OCI-LY7 (cell line): ENCODE data around the gene DENND1B. TPM values are rescaled to one million over a fixed set of nuclear protein-coding genes. Genes with fewer than 3 reads are reported as not detected.

ENCODE experiments used
- BruUV-seq: library from RNA; stranded (reverse); fragments of 400-500 nt; replicated peaks from 2 replicates; lab custom pipeline; 2021; lab: Mats Ljungman, UMichigan
- CTCF ChIA-PET: fragments of 300-600 bp; sonication (Branson Sonifier 250); formaldehyde crosslinking; loops from one replicate; lab custom pipeline; 2022; ENCODE audit warnings: antibody characterized with exemption; ENCODE audit not compliant: unreplicated experiment; lab: Charles Lee
- POLR2A ChIA-PET: fragments of 300-600 bp; sonication (Branson Sonifier 250); formaldehyde crosslinking; loops from one replicate; lab custom pipeline; 2022; ENCODE audit warnings: antibody characterized with exemption; lab: Charles Lee
- DNase-seq: peaks from one replicate; pipeline ENCODE4 v3.0.0-alpha.2; 2015; ENCODE audit warnings: low spot score
- H2AFZ ChIP-seq: fragments of 200-600 bp; sonication (generic), shearing (Covaris generic); 2 replicates; pipeline ENCODE4 v1.6.1; 2014; ENCODE audit warnings: mild to moderate bottlenecking, antibody characterized with exemption, low read length, moderate library complexity
- H3K27ac ChIP-seq: fragments of 200-600 bp; sonication (generic); 2 replicates; pipeline ENCODE4 v1.5.1; 2014; ENCODE audit warnings: mixed run types, low read depth, mild to moderate bottlenecking, moderate library complexity, low read length, inconsistent platforms; ENCODE audit not compliant: poor library complexity, severe bottlenecking
- H3K36me3 ChIP-seq: fragments of 200-600 bp; sonication (generic); 2 replicates; pipeline ENCODE4 v1.6.1; 2014; ENCODE audit warnings: mild to moderate bottlenecking, antibody characterized with exemption, low read length, moderate library complexity, mixed read lengths; ENCODE audit not compliant: insufficient read depth
- H3K4me1 ChIP-seq: fragments of 200-600 bp; sonication (generic); 2 replicates; pipeline ENCODE4 v1.5.1; 2014; ENCODE audit warnings: mild to moderate bottlenecking, low read length; ENCODE audit not compliant: insufficient read depth, poor library complexity, severe bottlenecking
- H3K4me2 ChIP-seq: fragments of 200-600 bp; sonication (generic); 2 replicates; pipeline ENCODE4 v1.6.1; 2014; ENCODE audit warnings: mild to moderate bottlenecking, low read length
- H3K4me3 ChIP-seq: fragments of 200-600 bp; sonication (generic); 2 replicates; pipeline ENCODE4 v1.5.1; 2014; ENCODE audit warnings: mild to moderate bottlenecking, low read depth, low read length; ENCODE audit not compliant: poor library complexity, severe bottlenecking
- H3K79me2 ChIP-seq: fragments of 200-600 bp; sonication (generic); 2 replicates; pipeline ENCODE4 v1.6.1; 2016; ENCODE audit warnings: low read depth, mild to moderate bottlenecking, low read length, moderate library complexity, mixed read lengths; ENCODE audit not compliant: insufficient read depth
- H3K9me2 ChIP-seq: fragments of 200-600 bp; sonication (generic); 2 replicates; pipeline ENCODE4 v1.6.1; 2016; ENCODE audit warnings: mild to moderate bottlenecking, low read length, mixed read lengths; ENCODE audit not compliant: insufficient read depth
- H3K9me3 ChIP-seq: fragments of 200-600 bp; sonication (generic); 2 replicates; pipeline ENCODE4 v1.6.1; 2014; ENCODE audit warnings: mild to moderate bottlenecking, mixed run types, low read length, mixed read lengths
- H4K20me1 ChIP-seq: fragments of 200-600 bp; sonication (generic); 2 replicates; pipeline ENCODE4 v1.6.1; 2014; ENCODE audit warnings: mild to moderate bottlenecking, antibody characterized with exemption, low read length, moderate library complexity, mixed read lengths; ENCODE audit not compliant: insufficient read depth
- CTCF ChIP-seq: fragments of 200-600 bp; sonication (generic); conservative IDR thresholded peaks from 2 replicates; pipeline ENCODE4 v1.5.1; 2014; ENCODE audit warnings: mild to moderate bottlenecking, antibody characterized with exemption, low read length, moderate library complexity, mixed read lengths
- EZH2phosphoT487 ChIP-seq: fragments of 200-600 bp; sonication (generic); IDR thresholded peaks from 2 replicates; pipeline ENCODE4 v1.6.1; 2018; ENCODE audit warnings: low read depth, borderline replicate concordance, mild to moderate bottlenecking, mixed run types, antibody characterized with exemption, low read length, moderate library complexity, mixed read lengths
- intact Hi-C: fragments of 100-400 bp; cut with micrococcal nuclease; formaldehyde crosslinking; loops from one replicate; pipeline ENCODE4 v1.10.0; 2022; ENCODE audit not compliant: unreplicated experiment
- total RNA-seq, 2 experiments: library from RNA; depleted of rRNA in 1 of 2; stranded (reverse); fragments of >200 nt in 1 of 2; shearing (Covaris generic) in 1 of 2; gene quantifications; 2 replicates each; pipeline ENCODE4 v1.2.3, GENCODE V29; 2014 to 2022

DENND1B gene
- total RNA-seq, 2 experiments from 2014 or later, result 17.4 to 43.0 TPM

- no peaks in the 10 kb centered on the region for H3K4me1 ChIP-seq
- no peak for TF ChIP-seq EZH2phosphoT487
- no peak for DNase-seq
- H3K36me3 ChIP-seq, result no peaks in the 10 kb centered on the region
- POLR2A ChIA-PET, result interaction anchor here (0.7 to 1.4 kb wide), 3 partner anchors 13 to 115 kb away, joined by 3 to 4 read pairs (median 4); no protein-coding TSS in a partner anchor
- no peak overlapping the region for H3K4me2 ChIP-seq
- intact Hi-C loops, result no loop called here
- no peaks in the 10 kb centered on the region for H3K9me3 ChIP-seq
- CTCF ChIA-PET, result no interaction called here
- no peaks in the 10 kb centered on the region for H4K20me1 ChIP-seq
- no peak overlapping the region for H2AFZ ChIP-seq
- no peak overlapping the region for H3K27ac ChIP-seq
- no TSS peak for BruUV-seq
- H3K9me2 ChIP-seq, result no peaks in the 10 kb centered on the region
- H3K79me2 ChIP-seq, result no peaks in the 10 kb centered on the region
- no peak overlapping the region for H3K4me3 ChIP-seq
These were observed 38.5 kb upstream of the DENND1B start for GRCh38 chr1:197813741-197814140.

GRCh38 chr1:197811769-197812168 is 36.5 kb upstream of the DENND1B start:
- Histone ChIP-seq H3K9me2 (no peaks in the 10 kb centered on the region), H4K20me1 (no peaks in the 10 kb centered on the region), H3K36me3 (no peaks in the 10 kb centered on the region), H3K27ac (no peak overlapping the region), H3K4me2 (no peak overlapping the region), H3K4me1 (no peaks in the 10 kb centered on the region), H2AFZ (no peak overlapping the region), H3K9me3 (no peaks in the 10 kb centered on the region), H3K79me2 (no peaks in the 10 kb centered on the region), H3K4me3 (no peak overlapping the region)
- DNase-seq, result no peak
- BruUV-seq, result no TSS peak
- ChIA-PET POLR2A (no interaction called here), CTCF (no interaction called here)
- no peak for TF ChIP-seq EZH2phosphoT487
- no peak for TF ChIP-seq CTCF
- intact Hi-C loops, result no loop called here

- BruUV-seq, result no TSS peak
- POLR2A ChIA-PET, result interaction anchor here (0.6 to 0.7 kb wide), 4 partner anchors 33 to 510 kb away, joined by 3 to 6 read pairs (median 4); no protein-coding TSS in a partner anchor
- Histone ChIP-seq H3K4me3 (no peak overlapping the region), H3K36me3 (no peaks in the 10 kb centered on the region), H4K20me1 (no peaks in the 10 kb centered on the region), H3K79me2 (no peaks in the 10 kb centered on the region), H3K9me2 (no peaks in the 10 kb centered on the region), H2AFZ (no peak overlapping the region), H3K4me1 (no peaks in the 10 kb centered on the region), H3K27ac (no peak overlapping the region), H3K4me2 (no peak overlapping the region), H3K9me3 (no peaks in the 10 kb centered on the region)
- CTCF ChIA-PET, result no interaction called here
- no peak for TF ChIP-seq EZH2phosphoT487
- no peak for TF ChIP-seq CTCF
- intact Hi-C loops, result no loop called here
- no peak for DNase-seq
These were observed 35.5 kb upstream of the DENND1B start for GRCh38 chr1:197810812-197811211.
